HG03342 (cell line): ENCODE measurements around the gene EIF3F.
A peak's percentile ranks its signal among the peaks of the same experiment; 100 is the strongest.

Source experiments
- ATAC-seq: cut with Tn5 transposase; IDR thresholded peaks from one replicate; pipeline ENCODE4 v1.9.1; 2021; ENCODE audit warnings: mild to moderate bottlenecking, moderate library complexity; ENCODE audit not compliant: unreplicated experiment

Gene EIF3F

GRCh38 chr11:8020244-8020597, 33.1 kb downstream of the EIF3F start:
- no peak for ATAC-seq

GRCh38 chr11:8021920-8022319, 34.8 kb downstream of the EIF3F start:
- ATAC-seq, result no peak

GRCh38 chr11:8022876-8023275, 35.7 kb downstream of the EIF3F start:
- ATAC-seq, result no peak

GRCh38 chr11:8023831-8024555, 36.9 kb downstream of the EIF3F start:
- ATAC-seq, result no peak

- no peak for ATAC-seq
Observed at GRCh38 chr11:8025123-8025522, 38.0 kb downstream of the EIF3F start.

DNA sequence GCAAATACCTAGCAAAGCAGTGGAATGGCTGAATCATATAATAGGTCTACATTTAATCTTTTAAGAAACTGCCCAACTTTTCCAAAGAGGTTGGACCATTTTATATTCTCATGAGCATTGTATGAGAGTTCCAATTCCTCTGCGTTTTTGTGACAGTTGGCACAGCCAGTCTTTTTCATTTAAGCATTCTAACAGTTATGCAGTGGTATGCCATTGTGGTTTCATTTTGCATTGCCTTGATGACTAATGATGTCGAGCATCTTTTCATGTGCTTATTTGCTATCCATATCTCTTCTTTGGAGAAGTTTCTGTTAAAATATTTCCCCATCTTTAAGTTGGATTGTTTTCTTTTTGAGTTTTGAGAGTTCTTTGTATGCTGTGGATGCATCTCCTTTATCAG, 38.7 kb downstream of the EIF3F start:
- no peak for ATAC-seq

DNA sequence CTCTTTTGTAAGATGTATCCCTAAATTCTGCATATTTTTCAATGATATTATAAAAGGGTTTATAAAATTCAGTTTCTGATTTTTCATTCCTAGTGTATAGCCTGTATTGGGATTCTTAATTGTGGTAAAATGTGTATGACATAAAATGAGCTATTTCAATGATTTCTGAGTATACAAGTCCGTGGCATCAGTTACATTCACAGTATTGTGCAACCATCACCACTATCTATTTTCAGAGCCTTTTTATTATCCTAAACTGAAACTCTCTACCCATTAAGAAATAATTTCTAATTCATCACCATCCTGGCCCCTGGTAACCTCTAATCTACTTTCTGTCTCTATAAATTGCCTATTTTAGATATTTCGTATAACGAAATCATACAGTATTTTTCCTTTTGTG, 39.8 kb downstream of the EIF3F start:
- ATAC-seq, result no peak

- ATAC-seq, result no peak
Observed at GRCh38 chr11:8028766-8029165, 41.6 kb downstream of the EIF3F start.

GRCh38 chr11:8030526-8031247, 43.5 kb downstream of the EIF3F start:
- ATAC-seq, result no peak

- no peak for ATAC-seq
Observed at GRCh38 chr11:8031248-8032115, 44.3 kb downstream of the EIF3F start.

DNA sequence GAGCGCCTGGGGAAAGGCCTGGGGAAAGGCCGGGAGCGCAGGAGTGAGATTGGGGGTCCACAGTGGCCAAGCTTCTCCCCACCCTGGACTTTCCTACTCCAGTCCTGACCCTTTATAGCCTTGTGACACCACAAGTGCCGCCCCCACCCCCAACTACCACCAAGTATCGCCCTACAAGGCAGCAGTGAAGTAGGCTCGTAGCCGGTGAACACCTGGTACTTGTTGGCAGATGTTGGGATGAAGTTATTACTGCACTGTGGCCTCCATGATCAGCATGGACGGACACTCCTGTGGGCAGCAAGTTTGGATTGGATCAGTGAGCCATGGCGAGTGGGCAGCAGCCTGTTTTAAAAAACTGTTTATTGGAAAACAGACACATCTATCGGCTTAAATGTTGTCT, 45.0 kb downstream of the EIF3F start:
- no peak for ATAC-seq

DNA sequence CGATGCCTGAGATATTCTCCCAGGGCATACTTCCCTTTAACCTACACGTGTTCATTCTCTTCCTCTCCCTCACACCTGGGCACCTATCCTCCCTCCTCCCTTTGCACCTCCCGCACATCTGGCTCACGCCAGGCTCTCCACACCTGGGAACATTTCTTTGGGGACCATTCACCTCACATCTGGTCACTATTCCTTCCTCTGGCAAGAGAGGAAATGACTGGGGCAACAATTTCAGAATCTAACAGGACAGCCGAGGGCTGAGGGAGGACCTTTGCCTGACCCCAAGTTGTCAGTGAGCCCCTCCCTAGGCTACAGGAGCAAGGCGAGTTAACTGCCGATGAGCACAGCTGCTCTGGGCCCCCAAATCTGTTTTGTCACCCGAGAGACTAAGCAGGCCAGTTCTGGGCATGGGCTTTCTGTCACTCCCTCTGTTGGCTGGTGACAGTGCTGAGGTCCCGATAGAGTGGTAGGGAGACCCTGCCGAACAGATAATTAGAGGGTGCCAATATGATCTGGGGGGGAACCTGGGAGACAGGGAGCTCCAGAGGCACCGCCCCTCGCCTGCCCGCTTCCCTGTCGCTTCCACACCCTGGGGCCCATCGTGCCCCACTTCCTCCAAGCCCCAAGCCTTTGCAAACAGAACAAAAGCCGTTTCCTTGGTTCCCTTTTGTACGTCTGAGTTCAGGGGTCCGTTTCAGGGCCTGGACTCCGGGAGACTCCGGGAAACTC, 45.6 kb downstream of the EIF3F start:
- ATAC-seq, result peak; percentile 11

GRCh38 chr11:8033305-8034105, 46.4 kb downstream of the EIF3F start:
- ATAC-seq, result peak; percentile 72

DNA sequence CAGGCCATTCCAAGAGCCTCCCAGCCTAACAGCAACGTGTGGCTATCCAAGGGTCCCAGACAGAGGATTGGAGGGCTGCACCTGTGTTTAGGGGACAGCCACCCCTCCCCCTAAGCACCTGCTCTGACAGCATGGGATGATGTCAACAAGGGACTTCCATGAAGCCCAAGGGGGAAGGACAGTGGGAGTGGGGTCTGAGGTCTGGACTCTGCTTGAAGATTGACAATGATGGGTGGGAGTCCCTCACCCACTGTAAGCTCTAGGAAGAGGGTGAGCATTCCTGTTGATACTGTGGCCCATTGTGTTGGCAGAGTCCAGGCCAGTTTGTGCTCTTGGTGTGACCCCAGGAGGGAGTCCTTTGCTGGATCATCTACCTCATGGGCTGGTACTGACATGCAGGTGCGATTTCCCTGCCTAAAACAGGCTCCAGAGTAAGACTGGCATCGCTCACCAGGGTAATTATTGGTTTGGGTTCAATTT, 47.0 kb downstream of the EIF3F start:
- no peak for ATAC-seq

DNA sequence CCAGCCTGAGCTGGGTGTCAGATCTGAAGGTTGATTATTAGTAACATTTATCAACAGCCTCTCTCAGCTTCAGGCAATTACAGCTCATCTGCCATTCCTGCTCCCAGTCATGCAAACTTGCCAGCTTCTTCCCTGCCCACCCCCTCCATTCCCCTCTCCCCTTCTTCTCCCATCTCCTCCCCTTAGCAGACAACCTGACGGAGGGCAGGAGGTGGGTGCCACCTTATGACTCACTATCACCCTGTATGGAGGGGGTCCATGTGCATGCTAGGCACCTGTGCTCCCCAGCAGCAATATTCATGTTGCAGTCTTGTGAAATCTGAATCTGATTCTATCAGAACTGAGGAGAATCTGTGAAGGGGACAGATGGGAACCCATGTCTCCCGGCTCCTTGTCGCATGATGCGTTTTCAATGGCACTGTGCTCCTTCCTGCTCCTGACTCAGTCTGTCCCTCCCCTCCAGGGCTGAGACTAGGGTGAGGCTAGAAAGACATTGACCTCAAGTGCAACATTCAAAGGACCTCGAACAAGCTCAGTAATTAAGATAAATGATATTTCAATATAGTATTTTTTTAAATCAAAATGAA, 47.6 kb downstream of the EIF3F start:
- ATAC-seq, result no peak

- no peak for ATAC-seq
Observed at GRCh38 chr11:8035200-8035855, 48.2 kb downstream of the EIF3F start.

GRCh38 chr11:8036002-8036802, 49.1 kb downstream of the EIF3F start:
- ATAC-seq, result no peak

- ATAC-seq, result no peak
Observed at GRCh38 chr11:8036986-8037385, 49.8 kb downstream of the EIF3F start.
